HEK293 (cell line): ENCODE measurements around the gene OTOF.

Experiments used
- CTCF ChIA-PET: fragments of 350-600 bp; formaldehyde crosslinking; extraction: SDS; loops from one replicate; lab custom pipeline; 2021; ENCODE audit warnings: antibody characterized with exemption; lab: Yijun Ruan, JAX
- POLR2A ChIA-PET: fragments of 300-600 bp; formaldehyde crosslinking; extraction: SDS; loops from one replicate; lab custom pipeline; 2020; ENCODE audit warnings: antibody characterized with exemption, inconsistent platforms; lab: Yijun Ruan, JAX
- H3K27ac ChIP-seq: fragments of 200-500 bp; sonication (Bioruptor generic); 2 replicates; pipeline ENCODE4 v1.5.1; 2014; ENCODE audit warnings: low read depth, low read length, control low read depth, inconsistent platforms; ENCODE audit errors: extremely low read depth
- H3K36me3 ChIP-seq, 2 experiments: fragments of 200-500 bp in 1 of 2; sonication (Bioruptor generic) in 1 of 2; 1 replicate in 1 of 2; 2 replicates in 1 of 2; pipeline ENCODE4 v1.5.1; 2014 to 2017; ENCODE audit warnings: inconsistent platforms in 2 of 2, low read length in 2 of 2; ENCODE audit not compliant: control insufficient read depth in 2 of 2, insufficient read depth in 1 of 2
- H3K4me1 ChIP-seq: fragments of 200-500 bp; sonication (Bioruptor generic); 2 replicates; pipeline ENCODE4 v1.5.1; 2014; ENCODE audit warnings: mild to moderate bottlenecking, low read length, inconsistent platforms; ENCODE audit not compliant: control insufficient read depth, insufficient read depth
- H3K4me3 ChIP-seq: 2 replicates; pipeline ENCODE4 v1.5.1; 2011; ENCODE audit warnings: low read depth, mild to moderate bottlenecking, control low read depth, low read length, moderate library complexity
- H3K9me3 ChIP-seq: fragments of 200-500 bp; sonication (Bioruptor generic); 2 replicates; pipeline ENCODE4 v1.5.1; 2014; ENCODE audit warnings: low read depth, low read length, inconsistent platforms; ENCODE audit not compliant: control insufficient read depth, insufficient read depth
- BCL6B ChIP-seq: fragments of 450-650 bp; formaldehyde crosslinking; IDR thresholded peaks from 2 replicates; pipeline ENCODE4 v1.5.1; 2017; ENCODE audit warnings: missing biosample characterization, missing genetic modification characterization
- FEZF1 ChIP-seq: fragments of 450-650 bp; formaldehyde crosslinking; IDR thresholded peaks from 2 replicates; pipeline ENCODE4 v1.5.1; 2016; ENCODE audit warnings: missing biosample characterization, missing genetic modification characterization
- GLIS1 ChIP-seq: fragments of 450-650 bp; formaldehyde crosslinking; IDR thresholded peaks from 2 replicates; pipeline ENCODE4 v1.5.1; 2016; ENCODE audit warnings: missing biosample characterization, missing genetic modification characterization
- HOXC10 ChIP-seq: sonication (generic); formaldehyde crosslinking; IDR thresholded peaks from 2 replicates; pipeline ENCODE4 v1.8.1; 2023; ENCODE audit warnings: mild to moderate bottlenecking, missing genetic modification reagents
- KLF17 ChIP-seq: fragments of 450-650 bp; formaldehyde crosslinking; IDR thresholded peaks from 2 replicates; pipeline ENCODE4 v1.5.1; 2016; ENCODE audit warnings: missing biosample characterization, missing genetic modification characterization
- KLF9 ChIP-seq: fragments of 450-650 bp; formaldehyde crosslinking; IDR thresholded peaks from 2 replicates; pipeline ENCODE4 v1.5.1; 2016; ENCODE audit warnings: missing biosample characterization, missing genetic modification characterization, low read depth
- PRDM4 ChIP-seq: fragments of 450-650 bp; formaldehyde crosslinking; IDR thresholded peaks from 2 replicates; pipeline ENCODE4 v1.5.1; 2017; ENCODE audit warnings: missing biosample characterization, missing genetic modification characterization
- SCRT2 ChIP-seq: fragments of 450-650 bp; formaldehyde crosslinking; IDR thresholded peaks from 2 replicates; pipeline ENCODE4 v1.5.1; 2016; ENCODE audit warnings: missing biosample characterization, missing genetic modification characterization
- SP3 ChIP-seq: fragments of 450-650 bp; formaldehyde crosslinking; IDR thresholded peaks from 2 replicates; pipeline ENCODE4 v1.5.1; 2016; ENCODE audit warnings: missing biosample characterization, missing genetic modification characterization
- TSHZ1 ChIP-seq: fragments of 450-650 bp; formaldehyde crosslinking; IDR thresholded peaks from 2 replicates; pipeline ENCODE4 v1.5.1; 2016; ENCODE audit warnings: missing biosample characterization, missing genetic modification characterization, borderline replicate concordance
- ZBTB20 ChIP-seq: fragments of 450-650 bp; formaldehyde crosslinking; IDR thresholded peaks from 2 replicates; pipeline ENCODE4 v1.5.1; 2016; ENCODE audit warnings: missing biosample characterization, missing genetic modification characterization
- ZBTB7A ChIP-seq: fragments of 450-650 bp; formaldehyde crosslinking; IDR thresholded peaks from 2 replicates; pipeline ENCODE4 v1.5.1; 2016; ENCODE audit warnings: low read depth, missing biosample characterization, missing genetic modification characterization
- ZEB2 ChIP-seq: fragments of 450-650 bp; formaldehyde crosslinking; IDR thresholded peaks from 2 replicates; pipeline ENCODE4 v1.5.1; 2016; ENCODE audit warnings: missing biosample characterization, missing genetic modification characterization
- ZFP69B ChIP-seq: fragments of 450-650 bp; formaldehyde crosslinking; IDR thresholded peaks from 2 replicates; pipeline ENCODE4 v1.5.1; 2016; ENCODE audit warnings: missing biosample characterization, missing genetic modification characterization
- ZNF132 ChIP-seq: fragments of 450-650 bp; formaldehyde crosslinking; IDR thresholded peaks from 2 replicates; pipeline ENCODE4 v1.5.1; 2017; ENCODE audit warnings: missing biosample characterization, missing genetic modification characterization, borderline replicate concordance
- ZNF175 ChIP-seq: fragments of 450-650 bp; formaldehyde crosslinking; IDR thresholded peaks from 2 replicates; pipeline ENCODE4 v1.5.1; 2016; ENCODE audit warnings: missing biosample characterization, missing genetic modification characterization
- ZNF19 ChIP-seq: fragments of 450-650 bp; formaldehyde crosslinking; IDR thresholded peaks from 2 replicates; pipeline ENCODE4; 2016; ENCODE audit warnings: missing biosample characterization, missing genetic modification characterization, low read depth
- ZNF2 ChIP-seq: fragments of 450-650 bp; formaldehyde crosslinking; IDR thresholded peaks from 2 replicates; pipeline ENCODE4 v1.5.1; 2016; ENCODE audit warnings: missing biosample characterization, missing genetic modification characterization
- ZNF341 ChIP-seq: fragments of 450-650 bp; formaldehyde crosslinking; IDR thresholded peaks from 2 replicates; pipeline ENCODE4; 2016; ENCODE audit warnings: low read depth, missing biosample characterization, missing genetic modification characterization
- ZNF350 ChIP-seq: fragments of 450-650 bp; formaldehyde crosslinking; IDR thresholded peaks from 2 replicates; pipeline ENCODE4 v1.5.0; 2017; ENCODE audit warnings: missing biosample characterization, mild to moderate bottlenecking, missing genetic modification characterization
- ZNF510 ChIP-seq: fragments of 450-650 bp; formaldehyde crosslinking; IDR thresholded peaks from 2 replicates; pipeline ENCODE4 v1.5.1; 2018; ENCODE audit warnings: mild to moderate bottlenecking, missing genetic modification characterization, missing biosample characterization; ENCODE audit not compliant: insufficient replicate concordance
- ZNF521 ChIP-seq: fragments of 450-650 bp; formaldehyde crosslinking; IDR thresholded peaks from 2 replicates; pipeline ENCODE4 v1.5.1; 2017; ENCODE audit warnings: missing biosample characterization, mild to moderate bottlenecking, missing genetic modification characterization
- ZNF555 ChIP-seq: fragments of 450-650 bp; formaldehyde crosslinking; conservative IDR thresholded peaks from 2 replicates; pipeline ENCODE4 v1.5.1; 2017; ENCODE audit warnings: missing biosample characterization, mild to moderate bottlenecking, missing genetic modification characterization, inconsistent platforms
- ZNF747 ChIP-seq: fragments of 450-650 bp; formaldehyde crosslinking; IDR thresholded peaks from 2 replicates; pipeline ENCODE4 v1.5.1; 2016; ENCODE audit warnings: missing biosample characterization, missing genetic modification characterization
- ZSCAN16 ChIP-seq: fragments of 450-650 bp; formaldehyde crosslinking; IDR thresholded peaks from 2 replicates; pipeline ENCODE4 v1.5.1; 2016; ENCODE audit warnings: missing biosample characterization, missing genetic modification characterization
- ZSCAN5A ChIP-seq: fragments of 450-650 bp; formaldehyde crosslinking; IDR thresholded peaks from 2 replicates; pipeline ENCODE4 v1.5.1; 2016; ENCODE audit warnings: missing biosample characterization, missing genetic modification characterization

The OTOF gene

GRCh38 chr2:26444236-26444635 is 33.7 kb downstream of the OTOF start:
- Histone ChIP-seq H3K36me3 (no peaks in the 10 kb centered on the region), H3K27ac (no peak overlapping the region), H3K4me3 (no peak overlapping the region), H3K4me1 (no peaks in the 10 kb centered on the region), H3K9me3 (no peaks in the 10 kb centered on the region)
- TF ChIP-seq ZNF132 (tag by site-specific recombination) (no peak), ZNF175 (tag by site-specific recombination) (no peak), ZNF555 (no peak), ZNF350 (tag by site-specific recombination) (no peak), ZFP69B (tag by site-specific recombination) (no peak), ZEB2 (no peak), TSHZ1 (no peak), SCRT2 (tag by site-specific recombination) (no peak), KLF17 (tag by site-specific recombination) (no peak), PRDM4 (tag by site-specific recombination) (no peak), ZSCAN5A (tag by site-specific recombination) (no peak), ZNF747 (tag by site-specific recombination) (no peak), ZNF521 (no peak), ZNF2 (no peak), ZBTB7A (no peak), FEZF1 (no peak), ZNF341 (tag by site-specific recombination) (no peak)
- POLR2A ChIA-PET = no interaction called here
- CTCF ChIA-PET = interaction anchor here (0.6 to 0.9 kb wide), 2 partner anchors 18 to 133 kb away, joined by 3 to 4 read pairs; no protein-coding TSS in a partner anchor

- Histone ChIP-seq H3K4me3 (no peak overlapping the region), H3K36me3 (no peaks in the 10 kb centered on the region), H3K27ac (no peak overlapping the region), H3K4me1 (peaks cover 4% of the 10 kb centered on the region; the same call in 1 of the 2 replicates), H3K9me3 (no peaks in the 10 kb centered on the region)
- POLR2A ChIA-PET = no interaction called here
- CTCF ChIA-PET = interaction anchor here (0.5 to 1.2 kb wide), 3 partner anchors 10 to 242 kb away, joined by 3 to 4 read pairs (median 4); no protein-coding TSS in a partner anchor
- TF ChIP-seq HOXC10 (no peak), ZBTB20 (tag by site-specific recombination) (no peak), BCL6B (no peak), ZNF19 (tag by site-specific recombination) (no peak), SP3 (no peak), KLF9 (tag by site-specific recombination) (no peak), ZNF510 (tag by site-specific recombination) (no peak), GLIS1 (tag by site-specific recombination) (no peak), ZSCAN16 (tag by site-specific recombination) (no peak)
Measured at GRCh38 chr2:26442707-26443106, 35.2 kb downstream of the OTOF start.
